ENCODE data around the gene BTBD10. TPM values are rescaled to one million over a fixed set of nuclear protein-coding genes. Genes with fewer than 3 reads are reported as not detected.
A peak's percentile ranks its signal among the peaks of the same experiment; 100 is the strongest.

Gene BTBD10
- total RNA-seq, 2 donors from 2014 or later: 19.8 to 21.5 TPM

- Mint-ChIP-seq H3K4me1 (ENCODE audit: low read depth) (peaks cover 55% of the 10 kb centered on the region), H3K36me3 (ENCODE audit: insufficient read depth in 2 of 2) (no peaks in the 10 kb centered on the region), H3K27me3 (ENCODE audit: low read depth) (no peaks in the 10 kb centered on the region), H3K4me3 (no peak overlapping the region), H3K9me3 (no peaks in the 10 kb centered on the region), H3K27ac (no peak overlapping the region)
- no peak for DNase-seq
- no peak for ATAC-seq (replicated peaks in 1 of 2)
These were observed 122.0 kb downstream of the BTBD10 start for GRCh38 chr11:13341026-13341425.

- DNase-seq: no peak
- no peaks in the 10 kb centered on the region for H3K36me3 Mint-ChIP-seq (ENCODE audit: insufficient read depth in 2 of 2)
- ATAC-seq (replicated peaks in 1 of 2): peak; percentile 36 to 66
- no peaks in the 10 kb centered on the region for H3K27me3 Mint-ChIP-seq (ENCODE audit: low read depth)
- peak overlapping the region; percentile 57 for H3K27ac Mint-ChIP-seq
- H3K9me3 Mint-ChIP-seq: no peaks in the 10 kb centered on the region
- H3K4me3 Mint-ChIP-seq: peak overlapping the region; percentile 65 to 83
- peaks cover 62% of the 10 kb centered on the region for H3K4me1 Mint-ChIP-seq (ENCODE audit: low read depth)
These were observed 123.5 kb downstream of the BTBD10 start for GRCh38 chr11:13339195-13340153.

GRCh38 chr11:13338427-13339069 is 124.5 kb downstream of the BTBD10 start:
- ATAC-seq (replicated peaks in 1 of 2) (peak; percentile 58 to 75), DNase-seq (peak; percentile 32 to 50)
- H3K36me3 Mint-ChIP-seq (ENCODE audit: insufficient read depth in 2 of 2): no peaks in the 10 kb centered on the region
- H3K4me1 Mint-ChIP-seq (ENCODE audit: low read depth): peaks cover 64% of the 10 kb centered on the region
- H3K4me3 Mint-ChIP-seq: peak overlapping the region; percentile 65 to 83
- no peaks in the 10 kb centered on the region for H3K9me3 Mint-ChIP-seq
- no peaks in the 10 kb centered on the region for H3K27me3 Mint-ChIP-seq (ENCODE audit: low read depth)
- peak overlapping the region; percentile 71 for H3K27ac Mint-ChIP-seq

- Mint-ChIP-seq H3K4me3 (peak overlapping the region; percentile 65 to 83), H3K4me1 (ENCODE audit: low read depth) (peaks cover 69% of the 10 kb centered on the region), H3K27ac (peak overlapping the region; percentile 71), H3K36me3 (ENCODE audit: insufficient read depth in 2 of 2) (no peaks in the 10 kb centered on the region), H3K27me3 (ENCODE audit: low read depth) (no peaks in the 10 kb centered on the region), H3K9me3 (no peaks in the 10 kb centered on the region)
- ATAC-seq (replicated peaks in 1 of 2) (peak; percentile 55 to 57), DNase-seq (no peak)
These were observed 125.0 kb downstream of the BTBD10 start for GRCh38 chr11:13338019-13338426.

Other genes starting within 250 kb of the BTBD10 start
- 10 to 100 TPM; 29.6 to 43.5 TPM for gene BMAL1, start 185.4 kb downstream of the BTBD10 start, total RNA-seq
- not detected for gene PTH, start 32.8 kb upstream of the BTBD10 start, total RNA-seq
- gene FAR1, start 205.4 kb upstream of the BTBD10 start, total RNA-seq: 10 to 100 TPM; 49.4 to 53.4 TPM